IMR-90 (cell line): ENCODE data around the gene SH3RF1. TPM values are rescaled to one million over a fixed set of nuclear protein-coding genes. Genes with fewer than 3 reads are reported as not detected.

Experiments used
- ATAC-seq: fragments of 200-7000 bp; cut with Tn5 transposase; 2 replicates; pipeline ENCODE4 v1.9.1; 2020; ENCODE audit warnings: low read depth, mild to moderate bottlenecking, moderate library complexity
- BruUV-seq: library from RNA; stranded (reverse); fragments of 400-500 nt; replicated peaks from 2 replicates; lab custom pipeline; 2021; lab: Mats Ljungman, UMichigan
- CTCF ChIA-PET: fragments of 300-600 bp; formaldehyde crosslinking; extraction: SDS; loops from one replicate; lab custom pipeline; 2021; ENCODE audit warnings: antibody characterized with exemption; lab: Yijun Ruan, JAX
- POLR2A ChIA-PET: fragments of 300-600 bp; sonication (Branson Sonifier 250); formaldehyde crosslinking; loops from one replicate; lab custom pipeline; 2022; ENCODE audit warnings: antibody characterized with exemption; ENCODE audit not compliant: unreplicated experiment; lab: Charles Lee
- DNase-seq: peaks from one replicate; pipeline ENCODE4 v3.0.0; 2013
- H2AFZ ChIP-seq: replicated peaks from 2 replicates; pipeline ENCODE3; 2013; ENCODE audit warnings: low read length, mild to moderate bottlenecking; ENCODE audit not compliant: poor library complexity
- H2AK5ac ChIP-seq: 2 replicates; pipeline ENCODE4 v1.6.1; 2013; ENCODE audit warnings: low read depth, low read length, inconsistent platforms
- H2AK9ac ChIP-seq: replicated peaks from 2 replicates; pipeline ENCODE3; 2013; ENCODE audit warnings: mild to moderate bottlenecking, low read depth, low read length, moderate library complexity; ENCODE audit not compliant: poor library complexity
- H2BK120ac ChIP-seq: 2 replicates; pipeline ENCODE4 v1.6.1; 2013; ENCODE audit warnings: low read depth, low read length, inconsistent platforms
- H2BK15ac ChIP-seq: 3 replicates; pipeline ENCODE4 v1.6.1; 2013; ENCODE audit warnings: low read depth, low read length, inconsistent platforms
- H2BK20ac ChIP-seq: 2 replicates; pipeline ENCODE4 v1.6.1; 2013; ENCODE audit warnings: low read depth, mild to moderate bottlenecking, inconsistent platforms, low read length, moderate library complexity
- H2BK5ac ChIP-seq: 2 replicates; pipeline ENCODE4 v1.6.1; 2013; ENCODE audit warnings: mild to moderate bottlenecking, low read depth, low read length, inconsistent platforms; ENCODE audit not compliant: poor library complexity, severe bottlenecking
- H3K14ac ChIP-seq: replicated peaks from 2 replicates; pipeline ENCODE4 v1.6.1; 2013; ENCODE audit warnings: low read depth, low read length, inconsistent platforms
- H3K18ac ChIP-seq: 2 replicates; pipeline ENCODE4 v1.6.1; 2013; ENCODE audit warnings: low read depth, low read length, control low read depth
- H3K23ac ChIP-seq: 2 replicates; pipeline ENCODE4 v1.6.1; 2013; ENCODE audit warnings: low read depth, low read length, inconsistent platforms
- H3K27ac ChIP-seq: 2 replicates; pipeline ENCODE4 v1.5.1; 2013; ENCODE audit warnings: mild to moderate bottlenecking, control low read depth, low read length; ENCODE audit not compliant: insufficient read depth
- H3K27me3 ChIP-seq: 2 replicates; pipeline ENCODE4 v1.6.1; 2013; ENCODE audit warnings: low read length; ENCODE audit not compliant: control insufficient read depth, insufficient read depth
- H3K36me3 ChIP-seq: 2 replicates; pipeline ENCODE4 v1.6.1; 2013; ENCODE audit warnings: low read length, mixed read lengths; ENCODE audit not compliant: control insufficient read depth, insufficient read depth
- H3K4ac ChIP-seq: 2 replicates; pipeline ENCODE4 v1.6.1; 2013; ENCODE audit warnings: low read depth, low read length, inconsistent platforms
- H3K4me1 ChIP-seq: 2 replicates; pipeline ENCODE4 v1.6.1; 2013; ENCODE audit warnings: low read length, mixed read lengths; ENCODE audit not compliant: control insufficient read depth, insufficient read depth
- H3K4me2 ChIP-seq: 2 replicates; pipeline ENCODE4 v1.6.1; 2013; ENCODE audit warnings: low read depth, mild to moderate bottlenecking, control low read depth, low read length, moderate library complexity
- H3K4me3 ChIP-seq: 2 replicates; pipeline ENCODE4 v1.5.1; 2013; ENCODE audit warnings: low read depth, mild to moderate bottlenecking, control low read depth, low read length, moderate library complexity; ENCODE audit not compliant: insufficient read depth
- H3K56ac ChIP-seq: 2 replicates; pipeline ENCODE4 v1.6.1; 2013; ENCODE audit warnings: low read length, inconsistent platforms; ENCODE audit not compliant: insufficient read depth; ENCODE audit errors: extremely low read depth
- H3K79me1 ChIP-seq, 2 experiments: 2 replicates each; pipeline ENCODE4 v1.6.1; 2013; ENCODE audit warnings: low read length in 2 of 2, inconsistent platforms in 1 of 2, low read depth in 1 of 2
- H3K9ac ChIP-seq: 2 replicates; pipeline ENCODE4 v1.6.1; 2013; ENCODE audit warnings: low read depth, low read length, control low read depth
- H3K9me1 ChIP-seq: 2 replicates; pipeline ENCODE4 v1.6.1; 2013; ENCODE audit warnings: low read length, inconsistent platforms; ENCODE audit not compliant: insufficient read depth
- H3K9me3 ChIP-seq: 2 replicates; pipeline ENCODE4 v1.6.1; 2013; ENCODE audit warnings: low read length; ENCODE audit not compliant: control insufficient read depth, insufficient read depth
- H4K20me1 ChIP-seq: 2 replicates; pipeline ENCODE4 v1.6.1; 2013; ENCODE audit warnings: low read length, inconsistent platforms; ENCODE audit not compliant: insufficient read depth
- H4K5ac ChIP-seq: 2 replicates; pipeline ENCODE4 v1.6.1; 2013; ENCODE audit warnings: mild to moderate bottlenecking, low read depth, low read length, control low read depth
- H4K8ac ChIP-seq, 2 experiments: 2 replicates each; pipeline ENCODE4 v1.6.1; 2013; ENCODE audit warnings: low read depth in 2 of 2, low read length in 2 of 2, control low read depth in 1 of 2, inconsistent platforms in 1 of 2
- H4K91ac ChIP-seq: 2 replicates; pipeline ENCODE4 v1.6.1; 2013; ENCODE audit warnings: low read depth, low read length, inconsistent platforms; ENCODE audit not compliant: insufficient read depth
- BHLHE40 ChIP-seq: fragments of 150-350 bp; IDR thresholded peaks from 2 replicates; pipeline ENCODE4 v1.6.1; 2016; ENCODE audit warnings: mild to moderate bottlenecking, low read depth, low read length
- CEBPB ChIP-seq: IDR thresholded peaks from 2 replicates; pipeline ENCODE4 v1.6.1; 2012; ENCODE audit warnings: low read depth, low read length, improper control_type of control experiment
- FOS ChIP-seq: fragments of 150-350 bp; IDR thresholded peaks from 2 replicates; pipeline ENCODE4 v1.6.1; 2016; ENCODE audit warnings: low read depth, low read length
- MAFK ChIP-seq: IDR thresholded peaks from 2 replicates; pipeline ENCODE4 v1.6.1; 2012; ENCODE audit warnings: low read depth, low read length, improper control_type of control experiment
- MAZ ChIP-seq: IDR thresholded peaks from 2 replicates; pipeline ENCODE4 v1.6.1; 2012; ENCODE audit warnings: low read depth, mild to moderate bottlenecking, low read length, improper control_type of control experiment, moderate library complexity, borderline replicate concordance
- NFE2L2 ChIP-seq: fragments of 150-350 bp; IDR thresholded peaks from 2 replicates; pipeline ENCODE4 v1.6.1; 2016; ENCODE audit warnings: low read depth, mild to moderate bottlenecking, low read length
- POLR2A ChIP-seq: IDR thresholded peaks from 2 replicates; pipeline ENCODE4 v1.6.1; 2012; ENCODE audit warnings: mild to moderate bottlenecking, low read depth, low read length
- RAD21 ChIP-seq: IDR thresholded peaks from 2 replicates; pipeline ENCODE4 v1.6.1; 2012; ENCODE audit warnings: low read length, improper control_type of control experiment
- RCOR1 ChIP-seq: IDR thresholded peaks from 2 replicates; pipeline ENCODE4 v1.6.1; 2012; ENCODE audit warnings: mild to moderate bottlenecking, low read length, improper control_type of control experiment; ENCODE audit not compliant: insufficient replicate concordance
- RFX5 ChIP-seq: IDR thresholded peaks from 2 replicates; pipeline ENCODE4 v1.8.0; 2012; ENCODE audit warnings: low read depth, mild to moderate bottlenecking, low read length, moderate library complexity
- USF2 ChIP-seq: fragments of 150-350 bp; IDR thresholded peaks from 2 replicates; pipeline ENCODE4 v1.6.1; 2017; ENCODE audit warnings: mild to moderate bottlenecking, antibody characterized with exemption, low read length, low read depth
- dilution Hi-C: fragments of 300-500 bp; cut with HindIII; formaldehyde crosslinking; loops from one replicate; pipeline ENCODE4 v1.14.3; 2018; ENCODE audit warnings: low sequenced_read_pairs; ENCODE audit not compliant: unreplicated experiment
- in situ Hi-C: fragments of 300-500 bp; cut with MboI; formaldehyde crosslinking; loops from 3 replicates; pipeline ENCODE4 v1.14.3; 2019; ENCODE audit warnings: low sequenced_read_pairs, inconsistent platforms, mixed read lengths
- intact Hi-C: fragments of 100-400 bp; cut with micrococcal nuclease; formaldehyde crosslinking; loops from 2 replicates; pipeline ENCODE4 v1.10.0; 2022
- polyA plus RNA-seq, 3 experiments: library from polyadenylated mRNA; depleted of rRNA; stranded (reverse); fragments of >200 nt; gene quantifications; 2 replicates each; pipeline ENCODE4 v1.2.3, GENCODE V29; 2012; ENCODE audit warnings: low replicate concordance in 1 of 3
- total RNA-seq: library from RNA; depleted of rRNA; stranded (reverse); fragments of >200 nt; gene quantifications from 2 replicates; pipeline ENCODE4 v1.2.3, GENCODE V29; 2012
- TF ChIP-seq, protein P1 (sequence below): conservative IDR thresholded peaks from 2 replicates; pipeline ENCODE4 v1.5.1; 2012; ENCODE audit warnings: mild to moderate bottlenecking, low read depth, low read length, improper control_type of control experiment

SH3RF1 gene
- total and polyA plus RNA-seq, 2 of the 4 experiments (the other 2 are of a cell fraction), result 22.0 to 29.8 TPM

DNA sequence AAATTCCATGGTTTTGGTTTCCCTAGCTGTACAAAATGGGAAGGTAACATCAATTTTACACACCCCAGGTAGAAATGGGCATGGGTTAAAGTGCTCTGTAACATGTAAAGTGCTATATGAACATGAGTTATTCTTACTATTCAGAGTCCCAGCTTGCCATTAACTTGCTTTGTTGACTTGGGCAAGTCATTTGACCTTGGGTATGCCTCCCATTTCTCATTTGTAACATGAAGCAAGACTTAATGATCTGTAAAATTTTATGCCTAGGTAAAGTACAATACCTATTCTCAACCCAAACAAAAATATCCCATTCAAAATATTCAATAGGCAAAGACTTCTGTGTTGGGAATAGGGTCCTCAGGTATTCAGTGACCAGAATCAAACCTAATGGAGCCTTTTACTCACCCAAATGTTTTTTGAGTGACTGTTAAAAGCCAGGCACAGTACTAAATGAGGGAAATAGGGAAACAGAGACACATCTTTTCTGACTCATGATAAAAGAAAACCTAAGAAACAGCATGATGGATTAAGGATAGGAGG, 126.6 kb downstream of the SH3RF1 start:
- no peak overlapping the region for H3K23ac ChIP-seq
- H3K56ac ChIP-seq, result no peak overlapping the region
- dilution Hi-C loops, result no loop called here
- H3K9ac ChIP-seq, result no peak overlapping the region
- no peak overlapping the region for H2BK120ac ChIP-seq
- no peak overlapping the region for H3K4me2 ChIP-seq
- peak overlapping the region; percentile 24; the same call in 1 of the 2 replicates for H2BK20ac ChIP-seq
- no peaks in the 10 kb centered on the region for H3K27me3 ChIP-seq
- H3K18ac ChIP-seq, result no peak overlapping the region
- no peak overlapping the region for H2BK15ac ChIP-seq
- H3K4me1 ChIP-seq, result peaks cover 2% of the 10 kb centered on the region
- TF ChIP-seq FOS, result no peak
- no peak for TF ChIP-seq MAZ
- TF ChIP-seq RAD21, result no peak
- no peak for TF ChIP-seq RFX5
- TF ChIP-seq USF2, result no peak
- no peak for TF ChIP-seq CEBPB
- TF ChIP-seq, protein P1, sequence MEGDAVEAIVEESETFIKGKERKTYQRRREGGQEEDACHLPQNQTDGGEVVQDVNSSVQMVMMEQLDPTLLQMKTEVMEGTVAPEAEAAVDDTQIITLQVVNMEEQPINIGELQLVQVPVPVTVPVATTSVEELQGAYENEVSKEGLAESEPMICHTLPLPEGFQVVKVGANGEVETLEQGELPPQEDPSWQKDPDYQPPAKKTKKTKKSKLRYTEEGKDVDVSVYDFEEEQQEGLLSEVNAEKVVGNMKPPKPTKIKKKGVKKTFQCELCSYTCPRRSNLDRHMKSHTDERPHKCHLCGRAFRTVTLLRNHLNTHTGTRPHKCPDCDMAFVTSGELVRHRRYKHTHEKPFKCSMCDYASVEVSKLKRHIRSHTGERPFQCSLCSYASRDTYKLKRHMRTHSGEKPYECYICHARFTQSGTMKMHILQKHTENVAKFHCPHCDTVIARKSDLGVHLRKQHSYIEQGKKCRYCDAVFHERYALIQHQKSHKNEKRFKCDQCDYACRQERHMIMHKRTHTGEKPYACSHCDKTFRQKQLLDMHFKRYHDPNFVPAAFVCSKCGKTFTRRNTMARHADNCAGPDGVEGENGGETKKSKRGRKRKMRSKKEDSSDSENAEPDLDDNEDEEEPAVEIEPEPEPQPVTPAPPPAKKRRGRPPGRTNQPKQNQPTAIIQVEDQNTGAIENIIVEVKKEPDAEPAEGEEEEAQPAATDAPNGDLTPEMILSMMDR, result no peak
- no peak for TF ChIP-seq MAFK
- no peak for TF ChIP-seq NFE2L2
- TF ChIP-seq BHLHE40, result no peak
- no peak for TF ChIP-seq POLR2A
- TF ChIP-seq RCOR1, result no peak
- no peaks in the 10 kb centered on the region for H3K9me3 ChIP-seq
- H4K91ac ChIP-seq, result no peak overlapping the region
- no peak overlapping the region for H2AFZ ChIP-seq
- H2BK5ac ChIP-seq, result no peak overlapping the region
- H2AK5ac ChIP-seq, result no peak overlapping the region
- no peak overlapping the region for H4K8ac ChIP-seq
- in situ Hi-C loops, result no loop called here
- H3K79me1 ChIP-seq, result peaks cover 13 to 48% of the 10 kb centered on the region in 2 experiments
- no peak for DNase-seq
- ATAC-seq, result no peak
- H3K4me3 ChIP-seq, result no peak overlapping the region
- H3K4ac ChIP-seq, result 0 out of 2 replicates have a peak overlapping the region, but pooled peaks have one; percentile 13
- H3K27ac ChIP-seq, result no peak overlapping the region
- CTCF ChIA-PET, result no interaction called here
- BruUV-seq, result no TSS peak
- no peak overlapping the region for H4K5ac ChIP-seq
- H3K36me3 ChIP-seq, result peaks cover 5% of the 10 kb centered on the region
- peaks cover 8% of the 10 kb centered on the region for H4K20me1 ChIP-seq
- peaks cover 9% of the 10 kb centered on the region for H3K9me1 ChIP-seq
- no peak overlapping the region for H2AK9ac ChIP-seq
- intact Hi-C loops, result no loop called here
- no peak overlapping the region for H3K14ac ChIP-seq
- POLR2A ChIA-PET, result no interaction called here
